Astrocyte (in vitro differentiated cells and primary cell): ENCODE measurements around the gene MAGI3. TPM values are rescaled to one million over a fixed set of nuclear protein-coding genes. Genes with fewer than 3 reads are reported as not detected.

Source experiments
- DNase-seq: peaks from one replicate; pipeline ENCODE4 v3.0.0-alpha.2; 2010; ENCODE audit warnings: low read depth
- FAIRE-seq: peaks from 2 replicates; lab custom pipeline; 2011; peaks lifted over from hg19 to GRCh38; lab: Jason Lieb, UNC
- H2AFZ ChIP-seq: 2 replicates; pipeline ENCODE4 v1.6.0; 2012; ENCODE audit warnings: low read depth, low read length, inconsistent platforms
- H3K27ac ChIP-seq: 2 replicates; pipeline ENCODE4 v1.5.1; 2011; ENCODE audit warnings: low read depth, low read length, inconsistent platforms
- H3K27me3 ChIP-seq: 2 replicates; pipeline ENCODE4 v1.6.0; 2011; ENCODE audit warnings: low read length, inconsistent platforms; ENCODE audit not compliant: insufficient read depth
- H3K36me3 ChIP-seq: 2 replicates; pipeline ENCODE4 v1.5.1; 2011; ENCODE audit warnings: low read length, inconsistent platforms; ENCODE audit not compliant: insufficient read depth
- H3K4me1 ChIP-seq: 2 replicates; pipeline ENCODE4 v1.5.1; 2011; ENCODE audit warnings: low read length, inconsistent platforms; ENCODE audit not compliant: insufficient read depth
- H3K4me2 ChIP-seq: 2 replicates; pipeline ENCODE4 v1.6.0; 2012; ENCODE audit warnings: low read length, inconsistent platforms
- H3K4me3 ChIP-seq: 2 replicates; pipeline ENCODE4 v1.5.1; 2011; ENCODE audit warnings: low read depth, mild to moderate bottlenecking, low read length, inconsistent platforms; ENCODE audit not compliant: insufficient read depth
- H3K79me2 ChIP-seq: 2 replicates; pipeline ENCODE4 v1.6.0; 2012; ENCODE audit warnings: mild to moderate bottlenecking, low read length, inconsistent platforms; ENCODE audit not compliant: insufficient read depth
- H3K9ac ChIP-seq: 2 replicates; pipeline ENCODE4 v1.6.0; 2012; ENCODE audit warnings: mild to moderate bottlenecking, low read length, inconsistent platforms
- H3K9me3 ChIP-seq: 2 replicates; pipeline ENCODE4 v1.5.1; 2012; ENCODE audit warnings: low read depth, mild to moderate bottlenecking, low read length, inconsistent platforms; ENCODE audit not compliant: insufficient read depth
- H4K20me1 ChIP-seq: 2 replicates; pipeline ENCODE4 v1.6.0; 2012; ENCODE audit warnings: low read length, inconsistent platforms; ENCODE audit not compliant: insufficient read depth
- H3K27ac Mint-ChIP-seq: one replicate; pipeline ENCODE4 v1.8.0; 2021; ENCODE audit warnings: mild to moderate bottlenecking, mixed read lengths; ENCODE audit not compliant: unreplicated experiment
- H3K27me3 Mint-ChIP-seq: one replicate; pipeline ENCODE4 v1.8.0; 2021; ENCODE audit warnings: low read depth, mixed read lengths; ENCODE audit not compliant: unreplicated experiment
- H3K36me3 Mint-ChIP-seq: one replicate; pipeline ENCODE4 v1.8.0; 2021; ENCODE audit warnings: low read depth, mixed read lengths; ENCODE audit not compliant: unreplicated experiment
- H3K4me1 Mint-ChIP-seq: one replicate; pipeline ENCODE4 v1.8.0; 2021; ENCODE audit warnings: low read depth, mixed read lengths; ENCODE audit not compliant: unreplicated experiment
- H3K4me3 Mint-ChIP-seq: one replicate; pipeline ENCODE4 v1.8.0; 2021; ENCODE audit warnings: mild to moderate bottlenecking, moderate library complexity, mixed read lengths; ENCODE audit not compliant: unreplicated experiment
- H3K9me3 Mint-ChIP-seq: one replicate; pipeline ENCODE4 v1.8.0; 2021; ENCODE audit warnings: mild to moderate bottlenecking, mixed read lengths; ENCODE audit not compliant: unreplicated experiment
- EZH2 ChIP-seq: IDR thresholded peaks from 2 replicates; pipeline ENCODE4 v1.6.1; 2012; ENCODE audit warnings: mild to moderate bottlenecking, low read length, inconsistent platforms; ENCODE audit not compliant: insufficient read depth
- total RNA-seq: library from RNA; stranded (reverse); gene quantifications from 2 replicates; pipeline ENCODE4 v1.2.1, GENCODE V29; 2021
- TF ChIP-seq, protein P1 (sequence below): IDR thresholded peaks from 2 replicates; pipeline ENCODE4 v1.5.1; 2011; ENCODE audit warnings: low read depth, mild to moderate bottlenecking, inconsistent platforms, low read length, moderate library complexity; ENCODE audit not compliant: insufficient read depth

MAGI3 gene
- total RNA-seq, 1 donor from 2014 or later, result 16.5 TPM

DNA sequence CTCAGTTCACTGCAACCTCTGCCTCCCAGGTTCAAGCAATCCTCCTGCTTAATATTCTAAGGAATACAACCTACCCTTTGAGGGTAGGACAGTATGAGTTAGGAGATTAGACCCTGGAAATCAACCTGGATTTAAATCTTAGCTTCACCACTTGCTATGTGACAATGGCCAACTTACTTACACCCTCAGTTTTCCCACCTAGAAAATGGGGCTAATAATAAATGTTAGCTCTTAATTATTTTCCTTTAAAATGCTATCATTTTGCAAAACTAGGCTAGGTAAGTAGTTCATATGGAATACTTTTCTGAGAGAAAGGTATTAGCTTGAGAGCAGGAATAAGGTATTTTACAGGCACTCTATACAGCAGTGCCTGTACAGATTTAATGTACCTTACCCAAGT, 258.2 kb downstream of the MAGI3 start:
- H3K36me3 Mint-ChIP-seq, result peaks cover 2% of the 10 kb centered on the region

DNA sequence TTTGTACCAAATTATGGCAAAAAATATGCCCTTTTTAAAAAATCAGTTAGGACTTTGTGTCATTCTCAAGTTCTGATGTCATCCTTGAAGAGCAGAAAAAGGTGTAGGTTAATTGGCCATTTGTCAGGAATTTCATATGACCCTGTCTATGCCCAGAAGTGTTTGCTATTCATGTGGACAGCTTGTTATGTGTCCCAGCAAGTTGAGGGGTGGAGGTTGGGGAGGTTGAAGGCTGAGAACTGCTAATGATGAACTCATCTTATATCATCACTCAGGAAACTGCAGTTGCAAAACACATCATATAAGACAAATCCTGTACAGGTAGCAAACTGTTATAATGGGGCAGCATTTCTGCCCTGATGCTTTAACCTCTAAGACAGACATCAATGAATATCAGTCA, 262.5 kb downstream of the MAGI3 start:
- no peak for TF ChIP-seq EZH2
- TF ChIP-seq, protein P1, sequence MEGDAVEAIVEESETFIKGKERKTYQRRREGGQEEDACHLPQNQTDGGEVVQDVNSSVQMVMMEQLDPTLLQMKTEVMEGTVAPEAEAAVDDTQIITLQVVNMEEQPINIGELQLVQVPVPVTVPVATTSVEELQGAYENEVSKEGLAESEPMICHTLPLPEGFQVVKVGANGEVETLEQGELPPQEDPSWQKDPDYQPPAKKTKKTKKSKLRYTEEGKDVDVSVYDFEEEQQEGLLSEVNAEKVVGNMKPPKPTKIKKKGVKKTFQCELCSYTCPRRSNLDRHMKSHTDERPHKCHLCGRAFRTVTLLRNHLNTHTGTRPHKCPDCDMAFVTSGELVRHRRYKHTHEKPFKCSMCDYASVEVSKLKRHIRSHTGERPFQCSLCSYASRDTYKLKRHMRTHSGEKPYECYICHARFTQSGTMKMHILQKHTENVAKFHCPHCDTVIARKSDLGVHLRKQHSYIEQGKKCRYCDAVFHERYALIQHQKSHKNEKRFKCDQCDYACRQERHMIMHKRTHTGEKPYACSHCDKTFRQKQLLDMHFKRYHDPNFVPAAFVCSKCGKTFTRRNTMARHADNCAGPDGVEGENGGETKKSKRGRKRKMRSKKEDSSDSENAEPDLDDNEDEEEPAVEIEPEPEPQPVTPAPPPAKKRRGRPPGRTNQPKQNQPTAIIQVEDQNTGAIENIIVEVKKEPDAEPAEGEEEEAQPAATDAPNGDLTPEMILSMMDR, result no peak
- Mint-ChIP-seq H3K9me3 (no peaks in the 10 kb centered on the region), H3K4me1 (peaks cover 4% of the 10 kb centered on the region), H3K27ac (no peak overlapping the region), H3K27me3 (no peaks in the 10 kb centered on the region), H3K36me3 (no peaks in the 10 kb centered on the region), H3K4me3 (no peak overlapping the region)
- Histone ChIP-seq H3K4me1 (no peaks in the 10 kb centered on the region), H3K9me3 (no peaks in the 10 kb centered on the region), H3K27ac (no peak overlapping the region), H3K4me2 (no peak overlapping the region), H3K79me2 (no peaks in the 10 kb centered on the region), H3K4me3 (no peak overlapping the region), H3K9ac (no peak overlapping the region), H3K27me3 (no peaks in the 10 kb centered on the region), H4K20me1 (no peaks in the 10 kb centered on the region), H2AFZ (no peak overlapping the region), H3K36me3 (no peaks in the 10 kb centered on the region)
- FAIRE-seq (no peak), DNase-seq (no peak)

More for the DNA sequence above, 258.2 kb downstream of the MAGI3 start:
- no peak overlapping the region for H3K27ac Mint-ChIP-seq
- Histone ChIP-seq H3K9ac (no peak overlapping the region), H3K9me3 (no peaks in the 10 kb centered on the region), H3K79me2 (no peaks in the 10 kb centered on the region), H3K4me3 (no peak overlapping the region), H4K20me1 (no peaks in the 10 kb centered on the region), H2AFZ (no peak overlapping the region), H3K4me2 (no peak overlapping the region), H3K27me3 (no peaks in the 10 kb centered on the region), H3K36me3 (no peaks in the 10 kb centered on the region), H3K4me1 (no peaks in the 10 kb centered on the region), H3K27ac (no peak overlapping the region)
- H3K4me3 Mint-ChIP-seq, result no peak overlapping the region
- H3K9me3 Mint-ChIP-seq, result no peaks in the 10 kb centered on the region
- peaks cover 9% of the 10 kb centered on the region for H3K4me1 Mint-ChIP-seq
- TF ChIP-seq, protein P1, result no peak
- no peak for TF ChIP-seq EZH2
- no peak for DNase-seq
- FAIRE-seq, result no peak
- H3K27me3 Mint-ChIP-seq, result no peaks in the 10 kb centered on the region

DNA sequence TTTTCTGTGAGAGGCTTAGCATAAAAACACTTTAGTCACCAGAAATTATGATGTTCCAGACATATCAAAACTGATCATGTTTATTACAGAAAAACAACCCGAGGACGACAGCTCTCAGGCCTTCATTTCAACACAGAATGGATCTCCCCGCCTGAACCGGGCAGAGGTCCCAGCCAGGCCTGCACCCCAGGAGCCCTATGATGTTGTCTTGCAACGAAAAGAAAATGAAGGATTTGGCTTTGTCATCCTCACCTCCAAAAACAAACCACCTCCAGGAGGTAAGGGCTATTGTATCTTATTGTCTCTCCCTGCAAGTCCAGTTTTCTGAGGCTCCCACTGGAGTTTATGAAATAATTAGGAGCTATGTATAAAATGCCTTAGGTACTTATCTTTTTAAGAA, 263.4 kb downstream of the MAGI3 start:
- H3K27me3 Mint-ChIP-seq, result no peaks in the 10 kb centered on the region
- H3K9ac ChIP-seq, result no peak overlapping the region
- no peak overlapping the region for H3K4me3 Mint-ChIP-seq
- TF ChIP-seq, protein P1, result no peak
- no peak for TF ChIP-seq EZH2
- H3K4me1 ChIP-seq, result no peaks in the 10 kb centered on the region
- H3K4me3 ChIP-seq, result no peak overlapping the region
- no peak overlapping the region for H3K27ac Mint-ChIP-seq
- no peak overlapping the region for H2AFZ ChIP-seq
- no peaks in the 10 kb centered on the region for H3K36me3 ChIP-seq
- no peak overlapping the region for H3K27ac ChIP-seq
- H3K4me2 ChIP-seq, result no peak overlapping the region
- no peaks in the 10 kb centered on the region for H3K79me2 ChIP-seq
- H3K27me3 ChIP-seq, result no peaks in the 10 kb centered on the region
- DNase-seq, result no peak
- no peaks in the 10 kb centered on the region for H3K36me3 Mint-ChIP-seq
- no peaks in the 10 kb centered on the region for H3K9me3 Mint-ChIP-seq
- FAIRE-seq, result no peak
- peaks cover 4% of the 10 kb centered on the region for H3K4me1 Mint-ChIP-seq
- H4K20me1 ChIP-seq, result no peaks in the 10 kb centered on the region
- no peaks in the 10 kb centered on the region for H3K9me3 ChIP-seq
